ENCODE measurements around the gene CMAS. TPM values are rescaled to one million over a fixed set of nuclear protein-coding genes. Genes with fewer than 3 reads are reported as not detected.

The CMAS gene
- total RNA-seq, 1 experiment from 2014 or later: 36.1 TPM

DNA sequence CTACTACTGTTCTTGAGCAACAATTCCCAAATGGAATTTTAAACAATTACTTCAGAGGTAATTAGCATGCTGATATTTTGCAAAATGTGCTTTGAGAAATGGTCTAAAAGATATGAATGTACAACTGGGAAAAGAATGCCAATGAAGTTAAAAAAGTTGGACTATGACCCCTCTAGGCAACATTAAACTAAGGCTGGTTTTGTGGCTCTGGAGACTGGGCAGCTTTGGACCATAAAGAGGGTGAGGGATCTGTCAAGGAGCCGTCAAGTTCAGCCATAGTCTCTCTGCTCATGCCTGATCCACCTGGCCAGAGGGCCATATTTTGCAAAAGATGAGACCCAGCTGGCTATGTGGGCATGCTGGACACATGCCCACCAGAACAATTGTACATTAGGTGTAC is 38.8 kb downstream of the CMAS start:
- Histone ChIP-seq H3K9me2 (ENCODE audit: insufficient read depth) (no peaks in the 10 kb centered on the region), H3K27ac (ENCODE audit: low read depth, low read length) (no peak overlapping the region), H4K20me1 (ENCODE audit: insufficient read depth) (no peaks in the 10 kb centered on the region), H3K9me3 (ENCODE audit: control insufficient read depth in 1 of 2, insufficient read depth in 1 of 2, low read depth in 1 of 2, low read length in 2 of 2) (no peaks in the 10 kb centered on the region), H3K27me3 (ENCODE audit: insufficient read depth, low read length) (no peaks in the 10 kb centered on the region), H3K4me3 (replicated peaks in 1 of 2; ENCODE audit: low read depth in 1 of 2, low read length in 2 of 2) (no peak overlapping the region), H3K4me2 (ENCODE audit: low read length) (no peak overlapping the region), H3K4me1 (ENCODE audit: control insufficient read depth in 1 of 2, insufficient read depth in 2 of 2, low read length in 2 of 2) (0 out of 4 replicates have a peak, but pooled peaks cover 0 to 5% of the 10 kb centered on the region in 2 experiments), H2AFZ (ENCODE audit: low read depth, low read length, poor library complexity, severe bottlenecking) (no peak overlapping the region), H3K36me3 (ENCODE audit: control insufficient read depth in 1 of 2, insufficient read depth in 2 of 2, low read length in 2 of 2) (no peaks in the 10 kb centered on the region), H3K79me2 (ENCODE audit: insufficient read depth, low read length) (no peaks in the 10 kb centered on the region), H3K9ac (ENCODE audit: low read length) (no peak overlapping the region)
- DNase-seq (ENCODE audit: low read depth, low spot score) (no peak), ATAC-seq (no peak)
- intact Hi-C loops (cut with micrococcal nuclease): loop anchor here (10.0 kb wide), 1 partner anchor 580 kb away; no protein-coding TSS in a partner anchor
- ChIA-PET POLR2A (no interaction called here), CTCF (no interaction called here), RAD21 (ENCODE audit: low non-redundant PET in 1 of 2, low total read pairs in 2 of 2, uncharacterized antibody in 2 of 2, unreplicated experiment in 2 of 2) (no interaction called here)
- BruUV-seq (replicated peaks): no TSS peak
- TF ChIP-seq SRF (IDR thresholded peaks at IDR 0.05; ENCODE audit: low read depth): no peak
- TF ChIP-seq TCF7L2 (IDR thresholded peaks at IDR 0.05; ENCODE audit: borderline replicate concordance, extremely low read depth, insufficient read depth, insufficient read length): no peak
- TF ChIP-seq EGR1 (IDR thresholded peaks at IDR 0.05; ENCODE audit: low read depth): no peak
- TF ChIP-seq JUND (IDR thresholded peaks at IDR 0.05): no peak
- TF ChIP-seq, protein P1, sequence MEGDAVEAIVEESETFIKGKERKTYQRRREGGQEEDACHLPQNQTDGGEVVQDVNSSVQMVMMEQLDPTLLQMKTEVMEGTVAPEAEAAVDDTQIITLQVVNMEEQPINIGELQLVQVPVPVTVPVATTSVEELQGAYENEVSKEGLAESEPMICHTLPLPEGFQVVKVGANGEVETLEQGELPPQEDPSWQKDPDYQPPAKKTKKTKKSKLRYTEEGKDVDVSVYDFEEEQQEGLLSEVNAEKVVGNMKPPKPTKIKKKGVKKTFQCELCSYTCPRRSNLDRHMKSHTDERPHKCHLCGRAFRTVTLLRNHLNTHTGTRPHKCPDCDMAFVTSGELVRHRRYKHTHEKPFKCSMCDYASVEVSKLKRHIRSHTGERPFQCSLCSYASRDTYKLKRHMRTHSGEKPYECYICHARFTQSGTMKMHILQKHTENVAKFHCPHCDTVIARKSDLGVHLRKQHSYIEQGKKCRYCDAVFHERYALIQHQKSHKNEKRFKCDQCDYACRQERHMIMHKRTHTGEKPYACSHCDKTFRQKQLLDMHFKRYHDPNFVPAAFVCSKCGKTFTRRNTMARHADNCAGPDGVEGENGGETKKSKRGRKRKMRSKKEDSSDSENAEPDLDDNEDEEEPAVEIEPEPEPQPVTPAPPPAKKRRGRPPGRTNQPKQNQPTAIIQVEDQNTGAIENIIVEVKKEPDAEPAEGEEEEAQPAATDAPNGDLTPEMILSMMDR (IDR thresholded peaks at IDR 0.05 in 2 of 3, conservative IDR thresholded peaks at IDR 0.05 in 1 of 3; ENCODE audit: borderline replicate concordance in 1 of 3, insufficient read depth in 1 of 3, low read depth in 2 of 3, low read length in 2 of 3): no peak
- TF ChIP-seq, protein P2, sequence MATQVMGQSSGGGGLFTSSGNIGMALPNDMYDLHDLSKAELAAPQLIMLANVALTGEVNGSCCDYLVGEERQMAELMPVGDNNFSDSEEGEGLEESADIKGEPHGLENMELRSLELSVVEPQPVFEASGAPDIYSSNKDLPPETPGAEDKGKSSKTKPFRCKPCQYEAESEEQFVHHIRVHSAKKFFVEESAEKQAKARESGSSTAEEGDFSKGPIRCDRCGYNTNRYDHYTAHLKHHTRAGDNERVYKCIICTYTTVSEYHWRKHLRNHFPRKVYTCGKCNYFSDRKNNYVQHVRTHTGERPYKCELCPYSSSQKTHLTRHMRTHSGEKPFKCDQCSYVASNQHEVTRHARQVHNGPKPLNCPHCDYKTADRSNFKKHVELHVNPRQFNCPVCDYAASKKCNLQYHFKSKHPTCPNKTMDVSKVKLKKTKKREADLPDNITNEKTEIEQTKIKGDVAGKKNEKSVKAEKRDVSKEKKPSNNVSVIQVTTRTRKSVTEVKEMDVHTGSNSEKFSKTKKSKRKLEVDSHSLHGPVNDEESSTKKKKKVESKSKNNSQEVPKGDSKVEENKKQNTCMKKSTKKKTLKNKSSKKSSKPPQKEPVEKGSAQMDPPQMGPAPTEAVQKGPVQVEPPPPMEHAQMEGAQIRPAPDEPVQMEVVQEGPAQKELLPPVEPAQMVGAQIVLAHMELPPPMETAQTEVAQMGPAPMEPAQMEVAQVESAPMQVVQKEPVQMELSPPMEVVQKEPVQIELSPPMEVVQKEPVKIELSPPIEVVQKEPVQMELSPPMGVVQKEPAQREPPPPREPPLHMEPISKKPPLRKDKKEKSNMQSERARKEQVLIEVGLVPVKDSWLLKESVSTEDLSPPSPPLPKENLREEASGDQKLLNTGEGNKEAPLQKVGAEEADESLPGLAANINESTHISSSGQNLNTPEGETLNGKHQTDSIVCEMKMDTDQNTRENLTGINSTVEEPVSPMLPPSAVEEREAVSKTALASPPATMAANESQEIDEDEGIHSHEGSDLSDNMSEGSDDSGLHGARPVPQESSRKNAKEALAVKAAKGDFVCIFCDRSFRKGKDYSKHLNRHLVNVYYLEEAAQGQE (IDR thresholded peaks at IDR 0.05; ENCODE audit: low read depth): no peak
- TF ChIP-seq FOSL1 (IDR thresholded peaks at IDR 0.05; ENCODE audit: low read depth): no peak
- no peak for TF ChIP-seq YY1 (IDR thresholded peaks at IDR 0.05; ENCODE audit: extremely low read depth, insufficient replicate concordance, low read depth, low read length)
- TF ChIP-seq, protein P3, sequence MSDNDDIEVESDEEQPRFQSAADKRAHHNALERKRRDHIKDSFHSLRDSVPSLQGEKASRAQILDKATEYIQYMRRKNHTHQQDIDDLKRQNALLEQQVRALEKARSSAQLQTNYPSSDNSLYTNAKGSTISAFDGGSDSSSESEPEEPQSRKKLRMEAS (IDR thresholded peaks at IDR 0.05): no peak
- no peak for TF ChIP-seq POLR2A (IDR thresholded peaks at IDR 0.05; ENCODE audit: borderline replicate concordance, extremely low read depth, insufficient read depth, insufficient read length)
- TF ChIP-seq CBX3 (IDR thresholded peaks at IDR 0.05; ENCODE audit: low read depth): no peak
- no peak for TF ChIP-seq EZH2 (IDR thresholded peaks at IDR 0.05)
- no peak for TF ChIP-seq SP1 (IDR thresholded peaks at IDR 0.05; ENCODE audit: low read depth)

All from HCT116 (cell line).